Astrocyte (in vitro differentiated cells and primary cell): ENCODE results near the gene PTGFRN. TPM values are rescaled to one million over a fixed set of nuclear protein-coding genes. Genes with fewer than 3 reads are reported as not detected.

Experiments used
- DNase-seq: peaks from one replicate; pipeline ENCODE4 v3.0.0-alpha.2; 2010; ENCODE audit warnings: low read depth
- FAIRE-seq: peaks from 2 replicates; lab custom pipeline; 2011; peaks lifted over from hg19 to GRCh38; lab: Jason Lieb, UNC
- H2AFZ ChIP-seq: 2 replicates; pipeline ENCODE4 v1.6.0; 2012; ENCODE audit warnings: low read depth, low read length, inconsistent platforms
- H3K27ac ChIP-seq: 2 replicates; pipeline ENCODE4 v1.5.1; 2011; ENCODE audit warnings: low read depth, low read length, inconsistent platforms
- H3K27me3 ChIP-seq: 2 replicates; pipeline ENCODE4 v1.6.0; 2011; ENCODE audit warnings: low read length, inconsistent platforms; ENCODE audit not compliant: insufficient read depth
- H3K36me3 ChIP-seq: 2 replicates; pipeline ENCODE4 v1.5.1; 2011; ENCODE audit warnings: low read length, inconsistent platforms; ENCODE audit not compliant: insufficient read depth
- H3K4me1 ChIP-seq: 2 replicates; pipeline ENCODE4 v1.5.1; 2011; ENCODE audit warnings: low read length, inconsistent platforms; ENCODE audit not compliant: insufficient read depth
- H3K4me2 ChIP-seq: 2 replicates; pipeline ENCODE4 v1.6.0; 2012; ENCODE audit warnings: low read length, inconsistent platforms
- H3K4me3 ChIP-seq: 2 replicates; pipeline ENCODE4 v1.5.1; 2011; ENCODE audit warnings: low read depth, mild to moderate bottlenecking, low read length, inconsistent platforms; ENCODE audit not compliant: insufficient read depth
- H3K79me2 ChIP-seq: 2 replicates; pipeline ENCODE4 v1.6.0; 2012; ENCODE audit warnings: mild to moderate bottlenecking, low read length, inconsistent platforms; ENCODE audit not compliant: insufficient read depth
- H3K9ac ChIP-seq: 2 replicates; pipeline ENCODE4 v1.6.0; 2012; ENCODE audit warnings: mild to moderate bottlenecking, low read length, inconsistent platforms
- H3K9me3 ChIP-seq: 2 replicates; pipeline ENCODE4 v1.5.1; 2012; ENCODE audit warnings: low read depth, mild to moderate bottlenecking, low read length, inconsistent platforms; ENCODE audit not compliant: insufficient read depth
- H4K20me1 ChIP-seq: 2 replicates; pipeline ENCODE4 v1.6.0; 2012; ENCODE audit warnings: low read length, inconsistent platforms; ENCODE audit not compliant: insufficient read depth
- H3K27ac Mint-ChIP-seq: one replicate; pipeline ENCODE4 v1.8.0; 2021; ENCODE audit warnings: mild to moderate bottlenecking, mixed read lengths; ENCODE audit not compliant: unreplicated experiment
- H3K27me3 Mint-ChIP-seq: one replicate; pipeline ENCODE4 v1.8.0; 2021; ENCODE audit warnings: low read depth, mixed read lengths; ENCODE audit not compliant: unreplicated experiment
- H3K36me3 Mint-ChIP-seq: one replicate; pipeline ENCODE4 v1.8.0; 2021; ENCODE audit warnings: low read depth, mixed read lengths; ENCODE audit not compliant: unreplicated experiment
- H3K4me1 Mint-ChIP-seq: one replicate; pipeline ENCODE4 v1.8.0; 2021; ENCODE audit warnings: low read depth, mixed read lengths; ENCODE audit not compliant: unreplicated experiment
- H3K4me3 Mint-ChIP-seq: one replicate; pipeline ENCODE4 v1.8.0; 2021; ENCODE audit warnings: mild to moderate bottlenecking, moderate library complexity, mixed read lengths; ENCODE audit not compliant: unreplicated experiment
- H3K9me3 Mint-ChIP-seq: one replicate; pipeline ENCODE4 v1.8.0; 2021; ENCODE audit warnings: mild to moderate bottlenecking, mixed read lengths; ENCODE audit not compliant: unreplicated experiment
- CTCF ChIP-seq: IDR thresholded peaks from 2 replicates; pipeline ENCODE4 v1.5.1; 2011; ENCODE audit warnings: low read depth, mild to moderate bottlenecking, inconsistent platforms, low read length, moderate library complexity; ENCODE audit not compliant: insufficient read depth
- EZH2 ChIP-seq: IDR thresholded peaks from 2 replicates; pipeline ENCODE4 v1.6.1; 2012; ENCODE audit warnings: mild to moderate bottlenecking, low read length, inconsistent platforms; ENCODE audit not compliant: insufficient read depth
- total RNA-seq: library from RNA; stranded (reverse); gene quantifications from 2 replicates; pipeline ENCODE4 v1.2.1, GENCODE V29; 2021

The PTGFRN gene
- total RNA-seq, 1 donor from 2014 or later: 157 TPM

- H3K27ac ChIP-seq: no peak overlapping the region
- Mint-ChIP-seq H3K4me1 (peaks cover 29% of the 10 kb centered on the region), H3K27me3 (no peaks in the 10 kb centered on the region), H3K36me3 (no peaks in the 10 kb centered on the region), H3K27ac (no peak overlapping the region), H3K4me3 (no peak overlapping the region), H3K9me3 (no peaks in the 10 kb centered on the region)
- H3K4me1 ChIP-seq: peaks cover 30% of the 10 kb centered on the region
- no peaks in the 10 kb centered on the region for H3K79me2 ChIP-seq
- H3K9ac ChIP-seq: no peak overlapping the region
- FAIRE-seq: no peak
- TF ChIP-seq CTCF (no peak), EZH2 (no peak)
- H3K9me3 ChIP-seq: no peaks in the 10 kb centered on the region
- DNase-seq: no peak
- no peak overlapping the region for H3K4me3 ChIP-seq
- no peaks in the 10 kb centered on the region for H3K27me3 ChIP-seq
- H4K20me1 ChIP-seq: no peaks in the 10 kb centered on the region
- no peak overlapping the region for H2AFZ ChIP-seq
- H3K4me2 ChIP-seq: no peak overlapping the region
- no peaks in the 10 kb centered on the region for H3K36me3 ChIP-seq
Observed at GRCh38 chr1:116882866-116883265, 26.9 kb upstream of the PTGFRN start.

GRCh38 chr1:116886291-116886878 is 23.3 kb upstream of the PTGFRN start:
- FAIRE-seq: no peak
- H3K27ac Mint-ChIP-seq: peak overlapping the region; percentile 94
- no peaks in the 10 kb centered on the region for H4K20me1 ChIP-seq
- H2AFZ ChIP-seq: peak overlapping the region; percentile 19
- H3K36me3 Mint-ChIP-seq: no peaks in the 10 kb centered on the region
- H3K4me3 Mint-ChIP-seq: no peak overlapping the region
- peak overlapping the region; percentile 19 for H3K9ac ChIP-seq
- peaks cover 24% of the 10 kb centered on the region for H3K4me1 Mint-ChIP-seq
- no peaks in the 10 kb centered on the region for H3K79me2 ChIP-seq
- TF ChIP-seq EZH2 (no peak), CTCF (no peak)
- H3K36me3 ChIP-seq: no peaks in the 10 kb centered on the region
- no peak overlapping the region for H3K4me3 ChIP-seq
- peak overlapping the region; percentile 59 for H3K27ac ChIP-seq
- H3K4me1 ChIP-seq: peaks cover 9% of the 10 kb centered on the region
- peak; percentile 81 for DNase-seq
- H3K27me3 Mint-ChIP-seq: no peaks in the 10 kb centered on the region
- H3K4me2 ChIP-seq: no peak overlapping the region
- no peaks in the 10 kb centered on the region for H3K9me3 ChIP-seq
- no peaks in the 10 kb centered on the region for H3K9me3 Mint-ChIP-seq
- no peaks in the 10 kb centered on the region for H3K27me3 ChIP-seq

GRCh38 chr1:116887212-116887611 is 22.5 kb upstream of the PTGFRN start:
- no peak for TF ChIP-seq EZH2
- no peak for TF ChIP-seq CTCF
- H2AFZ ChIP-seq: no peak overlapping the region
- peaks cover 9% of the 10 kb centered on the region for H3K4me1 ChIP-seq
- no peaks in the 10 kb centered on the region for H3K36me3 Mint-ChIP-seq
- no peak overlapping the region for H3K4me3 Mint-ChIP-seq
- H3K27ac Mint-ChIP-seq: peak overlapping the region; percentile 94
- H4K20me1 ChIP-seq: no peaks in the 10 kb centered on the region
- no peaks in the 10 kb centered on the region for H3K27me3 ChIP-seq
- no peaks in the 10 kb centered on the region for H3K36me3 ChIP-seq
- H3K27ac ChIP-seq: peak overlapping the region; percentile 59
- FAIRE-seq: no peak
- DNase-seq: no peak
- no peak overlapping the region for H3K4me2 ChIP-seq
- peaks cover 26% of the 10 kb centered on the region for H3K4me1 Mint-ChIP-seq
- H3K27me3 Mint-ChIP-seq: no peaks in the 10 kb centered on the region
- H3K9me3 Mint-ChIP-seq: no peaks in the 10 kb centered on the region
- no peak overlapping the region for H3K4me3 ChIP-seq
- no peaks in the 10 kb centered on the region for H3K9me3 ChIP-seq
- H3K79me2 ChIP-seq: no peaks in the 10 kb centered on the region
- H3K9ac ChIP-seq: peak overlapping the region; percentile 15
